Measurements from ENCODE around the gene CHCHD3. TPM values are rescaled to one million over a fixed set of nuclear protein-coding genes. Genes with fewer than 3 reads are reported as not detected.

CHCHD3 gene
- total and polyA plus RNA-seq, 9 of the 15 experiments (the other 6 are each of a cell fraction or from before 2014, with no cell fraction given) = 66.2 to 279 (median 204) TPM

DNA sequence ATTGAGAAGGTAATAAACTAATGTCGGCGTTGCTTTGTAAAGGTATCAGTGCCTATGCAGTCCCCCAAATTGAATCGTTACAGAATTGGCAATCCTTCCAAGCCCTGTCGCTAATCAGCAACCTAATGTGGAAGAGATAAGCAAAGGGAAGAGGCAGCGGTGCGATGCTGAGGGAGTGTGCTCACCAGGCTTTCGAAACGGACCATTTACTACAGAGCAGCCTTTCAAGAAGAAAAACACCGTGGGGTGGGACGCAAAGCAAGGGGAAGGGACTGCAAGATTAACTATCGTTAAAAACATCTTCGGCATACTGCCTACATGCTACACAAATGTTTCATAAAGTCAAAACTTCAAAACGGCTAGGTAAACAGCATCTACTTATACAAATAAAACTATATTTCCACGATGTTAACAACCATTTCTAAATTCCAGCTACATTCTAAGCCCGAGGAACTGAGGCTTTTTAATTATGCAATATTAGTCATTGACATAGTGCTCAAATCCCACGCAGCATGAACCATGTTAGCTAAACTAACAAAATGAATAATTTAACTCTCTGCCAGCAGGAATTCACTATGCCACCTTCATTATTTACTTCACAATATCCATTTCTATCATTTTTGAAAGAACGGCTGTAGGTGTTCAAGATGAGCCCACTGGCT, 85.2 kb downstream of the CHCHD3 start:
- Histone ChIP-seq H3K9ac (ENCODE audit: insufficient read depth in 1 of 2, low read depth in 2 of 2, low read length in 2 of 2) (no peak overlapping the region), H3K79me2 (ENCODE audit: control insufficient read depth, insufficient read depth, low read length) (peaks cover 98% of the 10 kb centered on the region), H3K27ac (ENCODE audit: extremely low read depth, low read depth, low read length) (no peak overlapping the region), H4K20me1 (replicated peaks; ENCODE audit: control insufficient read depth, insufficient read depth, low read length) (peaks cover 38% of the 10 kb centered on the region), H3K4me2 (ENCODE audit: insufficient read depth, low read length) (peak overlapping the region; percentile 2; the same call in 1 of the 2 replicates), H3K36me3 (ENCODE audit: control insufficient read depth, insufficient read depth, low read length) (no peaks in the 10 kb centered on the region; the same call in 2 of the 3 replicates), H3K4me3 (no peak overlapping the region), H3K4me1 (replicated peaks in 1 of 2; ENCODE audit: control insufficient read depth in 2 of 2, insufficient read depth in 2 of 2, low read length in 2 of 2) (peaks cover 0 to 16% of the 10 kb centered on the region in 2 experiments; a peak in 3 of 5 replicates), H3K27me3 (ENCODE audit: control insufficient read depth in 2 of 2, insufficient read depth in 2 of 2, low read length in 2 of 2) (no peaks in the 10 kb centered on the region), H3K9me3 (replicated peaks; ENCODE audit: control insufficient read depth, insufficient read depth, low read depth, low read length) (no peaks in the 10 kb centered on the region), H2AFZ (ENCODE audit: low read depth, low read length) (no peak overlapping the region), H3K9me1 (ENCODE audit: control insufficient read depth, insufficient read depth, low read length) (peaks cover 9% of the 10 kb centered on the region)
- FAIRE-seq (no peak), DNase-seq (ENCODE audit: extremely low read depth in 1 of 4, low spot score in 3 of 4) (peak in 2 of 4 experiments; percentile 36 to 61), ATAC-seq (peak; percentile 78)
- no TSS peak for BruUV-seq (replicated peaks)
- in situ Hi-C loops (cut with MboI) = no loop called here
- ChIA-PET CTCF (ENCODE audit: low intra/inter-chr PET ratio) (no interaction called here), POLR2A (interaction anchor here (1.6 kb wide), 1 partner anchor 8 kb away, joined by 8 read pairs; no protein-coding TSS in a partner anchor)
- 28% methylated on average over 17 of the region's 17 CpGs for WGBS (ENCODE audit: insufficient coverage, low coverage, missing lambda C conversion rate)
- intact Hi-C loops (cut with micrococcal nuclease) = no loop called here
- TF ChIP-seq ETV5 (CRISPR knock-in tag; IDR thresholded peaks at IDR 0.05; ENCODE audit: low read depth) = no peak
- no peak for TF ChIP-seq NKRF (IDR thresholded peaks at IDR 0.05; ENCODE audit: borderline replicate concordance)
- peak; percentile 33 to 47; a peak in 2 of 4 replicates for TF ChIP-seq KDM1A (IDR thresholded peaks at IDR 0.05)
- 0 out of 2 replicates have a peak, but pooled peaks have one; percentile 19 for TF ChIP-seq ARID1B (IDR thresholded peaks at IDR 0.05)
- TF ChIP-seq NR3C1 (CRISPR knock-in tag; IDR thresholded peaks at IDR 0.05) = no peak
- 0 out of 4 replicates have a peak, but pooled peaks of 1 of the 2 experiments have one; percentile 61 for TF ChIP-seq UBTF (IDR thresholded peaks at IDR 0.05; ENCODE audit: borderline replicate concordance in 1 of 2, low read depth in 2 of 2, low read length in 2 of 2)
- no peak for TF ChIP-seq CEBPG (CRISPR knock-in tag; IDR thresholded peaks at IDR 0.05)
- TF ChIP-seq CEBPG (tag; conservative IDR thresholded peaks at IDR 0.05 in 1 of 2, IDR thresholded peaks at IDR 0.05 in 1 of 2) = peak in 1 of 2 experiments; percentile 20; a peak in 1 of 4 replicates
- 0 out of 2 replicates have a peak, but pooled peaks have one; percentile 31 for TF ChIP-seq CXXC5 (CRISPR knock-in tag; IDR thresholded peaks at IDR 0.05)
- 0 out of 2 replicates have a peak, but pooled peaks have one; percentile 36 for TF ChIP-seq CEBPB (tag; IDR thresholded peaks at IDR 0.05)
- 0 out of 2 replicates have a peak, but pooled peaks have one; percentile 27 for TF ChIP-seq DPF2 (IDR thresholded peaks at IDR 0.05)
- 0 out of 2 replicates have a peak, but pooled peaks have one; percentile 13 for TF ChIP-seq MECOM (CRISPR knock-in tag; IDR thresholded peaks at IDR 0.05)
- peak in 1 of 2 experiments; percentile 85; a peak in 2 of 4 replicates for TF ChIP-seq RCOR1 (IDR thresholded peaks at IDR 0.05; ENCODE audit: borderline replicate concordance in 1 of 2, low read depth in 2 of 2, low read length in 2 of 2)
- no peak for TF ChIP-seq ZNF197 (CRISPR knock-in tag; IDR thresholded peaks at IDR 0.05; ENCODE audit: low read depth)
- no peak for TF ChIP-seq ZNF57 (CRISPR knock-in tag; IDR thresholded peaks at IDR 0.05)
- TF ChIP-seq, protein P1, sequence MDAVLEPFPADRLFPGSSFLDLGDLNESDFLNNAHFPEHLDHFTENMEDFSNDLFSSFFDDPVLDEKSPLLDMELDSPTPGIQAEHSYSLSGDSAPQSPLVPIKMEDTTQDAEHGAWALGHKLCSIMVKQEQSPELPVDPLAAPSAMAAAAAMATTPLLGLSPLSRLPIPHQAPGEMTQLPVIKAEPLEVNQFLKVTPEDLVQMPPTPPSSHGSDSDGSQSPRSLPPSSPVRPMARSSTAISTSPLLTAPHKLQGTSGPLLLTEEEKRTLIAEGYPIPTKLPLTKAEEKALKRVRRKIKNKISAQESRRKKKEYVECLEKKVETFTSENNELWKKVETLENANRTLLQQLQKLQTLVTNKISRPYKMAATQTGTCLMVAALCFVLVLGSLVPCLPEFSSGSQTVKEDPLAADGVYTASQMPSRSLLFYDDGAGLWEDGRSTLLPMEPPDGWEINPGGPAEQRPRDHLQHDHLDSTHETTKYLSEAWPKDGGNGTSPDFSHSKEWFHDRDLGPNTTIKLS (IDR thresholded peaks at IDR 0.05; ENCODE audit: borderline replicate concordance, low read depth) = no peak

Measured in K562 (cell line).